Activated T-helper 1 cell treated with anti-CD3 and anti-CD28 coated beads, Interleukin-12 subunit alpha, Interleukin-12 subunit beta, Interleukin-2, Interleukin-4 antibody, amounts not matched to agents 30 ng/mL and 10 ng/mL and 1 ng/mL, durations not matched to agents 14 hours and 24 hours and 36 hours (primary cell): ENCODE results near the gene RSU1. TPM values are rescaled to one million over a fixed set of nuclear protein-coding genes. Genes with fewer than 3 reads are reported as not detected.

ENCODE experiments used
- DNase-seq: peaks from one replicate; pipeline ENCODE4 v3.0.0; 2021; ENCODE audit warnings: low spot score
- H3K27ac Mint-ChIP-seq: one replicate; pipeline ENCODE4 v1.8.0; 2021; ENCODE audit warnings: mild to moderate bottlenecking, mixed read lengths
- H3K27me3 Mint-ChIP-seq: one replicate; pipeline ENCODE4 v1.8.0; 2022; ENCODE audit warnings: mild to moderate bottlenecking, moderate library complexity, mixed read lengths; ENCODE audit not compliant: insufficient read depth
- H3K36me3 Mint-ChIP-seq: one replicate; pipeline ENCODE4 v1.8.0; 2021; ENCODE audit warnings: low read depth, mixed read lengths
- H3K4me1 Mint-ChIP-seq: one replicate; pipeline ENCODE4 v1.8.0; 2021; ENCODE audit warnings: low read depth, mixed read lengths
- H3K4me3 Mint-ChIP-seq: one replicate; pipeline ENCODE4 v1.8.0; 2021; ENCODE audit warnings: mild to moderate bottlenecking, moderate library complexity, mixed read lengths
- H3K9me3 Mint-ChIP-seq: one replicate; pipeline ENCODE4 v1.8.0; 2021; ENCODE audit warnings: mixed read lengths
- intact Hi-C: fragments of 100-400 bp; cut with micrococcal nuclease; formaldehyde crosslinking; loops from one replicate; pipeline ENCODE4 v1.15.1; 2024
- total RNA-seq: library from RNA; stranded (reverse); gene quantifications from 2 replicates; pipeline ENCODE4 v1.2.3, GENCODE V29; 2022

Gene RSU1
- total RNA-seq, 1 donor from 2014 or later, result 46.9 TPM

DNA sequence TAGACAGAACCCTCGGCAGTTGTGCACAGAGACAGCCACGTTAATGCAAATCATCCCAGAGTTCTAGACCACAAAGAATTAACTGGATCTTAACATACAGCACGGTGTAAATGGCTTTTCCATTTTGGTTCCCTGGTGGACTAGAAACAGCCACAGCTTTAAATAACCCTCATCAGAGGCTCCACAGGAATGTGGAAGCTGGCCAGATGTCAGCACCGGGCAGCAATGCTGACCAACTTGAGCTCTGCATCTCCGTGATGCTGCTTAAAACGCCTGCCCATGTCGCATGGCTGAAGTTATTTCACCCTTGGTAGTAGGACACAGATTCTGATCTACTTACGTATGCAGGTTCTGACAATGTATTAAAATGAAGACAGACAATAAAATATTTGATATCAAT, 24.5 kb downstream of the RSU1 start:
- Mint-ChIP-seq H3K9me3 (peaks cover 20% of the 10 kb centered on the region), H3K27ac (no peak overlapping the region), H3K4me1 (peaks cover 41% of the 10 kb centered on the region), H3K4me3 (no peak overlapping the region), H3K27me3 (no peaks in the 10 kb centered on the region), H3K36me3 (peaks cover 44% of the 10 kb centered on the region)
- intact Hi-C loops, result no loop called here
- DNase-seq, result no peak

- Mint-ChIP-seq H3K4me1 (peaks cover 42% of the 10 kb centered on the region), H3K27ac (no peak overlapping the region), H3K9me3 (peaks cover 28% of the 10 kb centered on the region), H3K36me3 (peaks cover 50% of the 10 kb centered on the region), H3K27me3 (no peaks in the 10 kb centered on the region), H3K4me3 (no peak overlapping the region)
- intact Hi-C loops, result loop anchor here (2.0 to 5.0 kb wide), 2 partner anchors 19 to 238 kb away; no protein-coding TSS in a partner anchor
- no peak for DNase-seq
These were observed 27.5 kb downstream of the RSU1 start for GRCh38 chr10:16789765-16790164.

DNA sequence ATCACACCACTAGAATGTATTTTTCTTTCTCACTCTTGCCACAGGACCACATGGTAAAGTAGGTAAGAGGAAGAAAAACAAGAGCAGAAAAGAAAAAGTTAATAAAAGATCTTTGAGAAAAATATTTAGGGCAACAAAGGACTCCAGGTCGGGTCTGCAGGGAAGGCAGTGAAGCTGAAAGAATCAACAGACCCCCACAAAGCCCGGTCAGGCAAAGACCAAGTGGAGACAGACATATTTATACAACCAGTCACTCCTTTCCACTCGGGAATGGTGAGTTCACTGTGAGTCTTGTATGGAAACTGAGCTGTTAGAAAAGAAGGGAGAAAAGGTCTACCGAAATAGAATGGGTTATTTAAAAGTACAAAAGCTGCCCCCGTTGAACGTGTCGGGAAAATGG, 28.0 kb downstream of the RSU1 start:
- Mint-ChIP-seq H3K4me3 (no peak overlapping the region), H3K27ac (no peak overlapping the region), H3K27me3 (no peaks in the 10 kb centered on the region), H3K9me3 (peaks cover 28% of the 10 kb centered on the region), H3K36me3 (peaks cover 53% of the 10 kb centered on the region), H3K4me1 (peaks cover 48% of the 10 kb centered on the region)
- DNase-seq, result no peak
- intact Hi-C loops, result loop anchor here (2.0 to 5.0 kb wide), 2 partner anchors 20 to 238 kb away; no protein-coding TSS in a partner anchor

DNA sequence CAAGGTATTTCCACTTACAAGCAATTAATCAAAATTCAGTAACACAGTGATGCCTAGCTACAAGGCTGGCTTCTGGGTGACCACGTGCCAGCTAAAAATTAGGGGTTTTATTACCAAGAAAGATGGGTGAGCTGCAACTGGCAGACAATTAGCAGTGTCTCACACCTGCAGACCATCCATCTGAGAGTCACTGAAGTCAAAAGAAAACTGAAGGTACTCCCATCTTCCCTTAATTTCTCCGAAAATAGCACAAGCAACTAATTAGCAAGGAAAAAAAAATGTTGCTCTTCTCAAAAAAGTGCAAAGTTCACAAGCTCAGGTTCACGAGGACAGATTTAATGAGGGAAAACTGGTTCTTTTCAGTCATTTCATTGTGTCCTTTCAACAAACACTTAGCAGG, 28.4 kb downstream of the RSU1 start:
- no peak for DNase-seq
- Mint-ChIP-seq H3K4me3 (no peak overlapping the region), H3K27ac (peak overlapping the region; percentile 66), H3K4me1 (peaks cover 51% of the 10 kb centered on the region), H3K27me3 (no peaks in the 10 kb centered on the region), H3K36me3 (peaks cover 54% of the 10 kb centered on the region), H3K9me3 (peaks cover 28% of the 10 kb centered on the region)
- intact Hi-C loops, result loop anchor here (2.0 to 5.0 kb wide), 2 partner anchors 20 to 239 kb away; no protein-coding TSS in a partner anchor

- H3K27ac Mint-ChIP-seq, result peak overlapping the region; percentile 80
- H3K36me3 Mint-ChIP-seq, result peaks cover 49% of the 10 kb centered on the region
- H3K27me3 Mint-ChIP-seq, result no peaks in the 10 kb centered on the region
- H3K4me3 Mint-ChIP-seq, result peak overlapping the region; percentile 49
- peaks cover 51% of the 10 kb centered on the region for H3K4me1 Mint-ChIP-seq
- no peak for DNase-seq
- peaks cover 25% of the 10 kb centered on the region for H3K9me3 Mint-ChIP-seq
- intact Hi-C loops, result loop anchor here (2.0 to 5.0 kb wide), 2 partner anchors 21 to 239 kb away; no protein-coding TSS in a partner anchor
These were observed 29.1 kb downstream of the RSU1 start for GRCh38 chr10:16788125-16788524.

DNA sequence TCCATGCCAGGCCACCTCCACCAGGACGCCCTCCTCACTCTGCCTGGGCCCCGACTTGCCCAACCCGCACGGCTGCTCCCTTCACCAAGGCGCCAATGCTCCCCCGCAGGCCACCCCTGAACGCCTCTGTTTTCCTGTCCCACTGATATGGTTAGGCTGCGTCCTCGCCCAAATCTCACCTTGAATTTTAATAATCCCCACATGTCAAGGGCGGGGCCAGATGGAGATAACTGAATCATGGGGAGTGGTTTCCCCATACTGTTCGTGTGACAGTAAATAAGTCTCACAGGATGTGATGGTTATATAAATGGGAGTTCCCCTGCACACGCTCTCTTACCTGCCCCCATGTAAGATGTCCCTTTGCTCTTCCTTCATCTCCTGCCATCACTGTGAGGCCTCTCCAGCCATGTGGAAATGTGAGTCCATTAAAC, 29.8 kb downstream of the RSU1 start:
- Mint-ChIP-seq H3K9me3 (peaks cover 24% of the 10 kb centered on the region), H3K27ac (peak overlapping the region; percentile 80), H3K4me3 (peak overlapping the region; percentile 49), H3K36me3 (peaks cover 48% of the 10 kb centered on the region), H3K4me1 (peaks cover 51% of the 10 kb centered on the region), H3K27me3 (no peaks in the 10 kb centered on the region)
- peak; percentile 49 for DNase-seq
- intact Hi-C loops, result loop anchor here (1.0 to 5.0 kb wide), 3 partner anchors 8 to 240 kb away; partner anchors contain the start of gene RSU1

DNA sequence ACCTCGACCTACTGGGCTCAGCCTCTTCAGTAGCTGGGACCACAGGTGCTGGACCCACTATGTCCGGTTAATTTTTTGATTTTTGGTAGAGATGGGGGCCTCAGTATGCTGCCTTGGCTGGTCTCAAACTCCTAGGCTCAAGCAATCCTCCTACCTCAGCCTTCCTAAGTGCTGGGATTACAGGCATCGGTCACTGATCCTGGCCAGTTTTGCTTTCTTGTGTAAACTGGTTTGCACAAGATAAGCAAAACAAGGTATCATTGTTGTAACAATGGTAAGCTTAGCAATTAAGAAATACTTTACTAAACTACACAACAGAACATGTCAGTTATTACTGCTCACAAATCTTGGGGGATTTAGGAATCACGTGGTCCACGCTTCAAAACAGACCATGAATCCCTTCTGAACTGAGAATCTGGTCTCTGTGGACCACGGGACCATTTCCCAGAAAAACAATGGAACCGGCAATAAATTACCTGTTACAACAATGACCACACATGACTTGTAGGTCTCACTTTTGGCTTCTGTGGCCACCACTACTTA, 36.8 kb downstream of the RSU1 start:
- intact Hi-C loops, result no loop called here
- Mint-ChIP-seq H3K27me3 (no peaks in the 10 kb centered on the region), H3K27ac (no peak overlapping the region), H3K4me3 (no peak overlapping the region), H3K9me3 (no peaks in the 10 kb centered on the region), H3K36me3 (peaks cover 26% of the 10 kb centered on the region), H3K4me1 (peaks cover 37% of the 10 kb centered on the region)
- no peak for DNase-seq

GRCh38 chr10:16779384-16779915, 37.8 kb downstream of the RSU1 start:
- H3K4me1 Mint-ChIP-seq, result peaks cover 30% of the 10 kb centered on the region
- DNase-seq, result no peak
- peaks cover 20% of the 10 kb centered on the region for H3K36me3 Mint-ChIP-seq
- no peaks in the 10 kb centered on the region for H3K9me3 Mint-ChIP-seq
- intact Hi-C loops, result loop anchor here (1.0 to 10.0 kb wide), 10 partner anchors 8 to 919 kb away; partner anchors contain the start of genes MINDY3, PTER and RSU1
- no peaks in the 10 kb centered on the region for H3K27me3 Mint-ChIP-seq
- H3K4me3 Mint-ChIP-seq, result no peak overlapping the region
- H3K27ac Mint-ChIP-seq, result peak overlapping the region; percentile 50

DNA sequence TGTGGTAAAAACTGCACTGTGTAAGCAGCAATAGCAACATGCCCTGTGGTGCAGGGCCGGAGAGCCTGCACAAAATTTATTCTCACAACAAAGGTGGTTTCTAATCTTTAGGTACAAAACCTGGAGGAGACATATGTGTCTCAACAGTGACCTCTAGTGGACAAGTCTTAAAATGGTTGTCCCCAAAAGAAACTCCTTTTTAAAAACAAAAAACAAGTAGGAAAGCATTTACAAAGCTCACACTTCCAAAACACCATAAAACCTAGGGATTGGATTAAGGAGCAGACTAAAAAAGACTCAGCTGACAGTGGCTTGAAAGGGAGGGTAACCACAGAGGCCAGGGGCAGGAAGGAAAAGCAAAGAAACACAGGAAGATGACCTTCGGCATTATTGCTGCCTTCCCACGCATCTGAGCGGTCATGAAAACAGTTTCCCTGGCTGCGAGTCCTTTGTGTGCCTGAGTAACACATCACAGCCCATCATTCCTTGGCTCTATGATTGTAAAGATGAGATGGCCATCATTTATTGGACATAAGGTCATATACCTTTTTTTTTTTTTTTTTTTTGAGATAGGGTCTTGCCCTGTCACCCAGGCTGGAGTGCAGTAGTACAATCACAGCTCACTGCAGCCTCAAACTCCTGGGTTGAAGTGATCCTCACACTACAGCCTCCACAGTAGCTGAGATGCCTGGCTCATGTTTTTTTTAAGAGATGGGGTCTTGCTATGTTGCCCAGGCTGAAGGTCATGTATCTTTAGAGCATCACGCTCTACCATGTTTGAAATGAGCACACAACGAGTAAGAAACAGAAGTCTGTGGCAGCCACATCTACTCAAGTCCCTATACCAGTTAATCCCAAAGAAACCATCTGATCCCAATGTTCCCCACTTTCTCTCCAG, 39.5 kb downstream of the RSU1 start:
- Mint-ChIP-seq H3K4me1 (peaks cover 24% of the 10 kb centered on the region), H3K4me3 (no peak overlapping the region)
- intact Hi-C loops, result loop anchor here (1.0 to 10.0 kb wide), 5 partner anchors 130 to 875 kb away; no protein-coding TSS in a partner anchor

GRCh38 chr10:16776896-16777295, 40.3 kb downstream of the RSU1 start:
- no peak for DNase-seq
- H3K27ac Mint-ChIP-seq, result no peak overlapping the region
- intact Hi-C loops, result loop anchor here (1.0 to 10.0 kb wide), 4 partner anchors 130 to 875 kb away; no protein-coding TSS in a partner anchor
- no peaks in the 10 kb centered on the region for H3K27me3 Mint-ChIP-seq
- peaks cover 11% of the 10 kb centered on the region for H3K36me3 Mint-ChIP-seq
- H3K9me3 Mint-ChIP-seq, result no peaks in the 10 kb centered on the region
- peaks cover 24% of the 10 kb centered on the region for H3K4me1 Mint-ChIP-seq
- no peak overlapping the region for H3K4me3 Mint-ChIP-seq

More for the DNA sequence above, 39.5 kb downstream of the RSU1 start:
- H3K27me3 Mint-ChIP-seq, result no peaks in the 10 kb centered on the region
- H3K36me3 Mint-ChIP-seq, result peaks cover 13% of the 10 kb centered on the region
- DNase-seq, result no peak
- no peaks in the 10 kb centered on the region for H3K9me3 Mint-ChIP-seq
- H3K27ac Mint-ChIP-seq, result peak overlapping the region; percentile 62

DNA sequence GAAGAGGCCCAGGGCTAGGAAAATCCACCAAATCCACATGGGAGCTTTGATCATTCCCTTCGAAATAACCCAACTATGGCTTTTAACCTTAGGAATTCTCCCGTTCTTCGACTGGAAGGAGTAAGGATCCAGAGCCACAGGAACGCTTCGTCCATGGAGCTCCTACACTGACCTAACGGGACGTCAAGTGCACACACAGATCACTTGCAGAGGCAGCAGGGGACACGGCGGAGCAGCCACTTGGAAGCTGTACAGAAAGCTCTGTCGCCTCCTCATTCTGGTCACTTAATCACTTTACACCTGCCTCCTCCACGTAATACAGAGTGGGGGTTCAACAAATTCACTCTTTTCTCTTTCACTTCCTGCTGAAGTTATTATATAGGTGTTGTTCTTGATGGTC, 43.9 kb downstream of the RSU1 start:
- Mint-ChIP-seq H3K9me3 (no peaks in the 10 kb centered on the region), H3K36me3 (peaks cover 2% of the 10 kb centered on the region), H3K27ac (no peak overlapping the region), H3K4me3 (no peak overlapping the region), H3K4me1 (peaks cover 18% of the 10 kb centered on the region), H3K27me3 (no peaks in the 10 kb centered on the region)
- DNase-seq, result no peak
- intact Hi-C loops, result loop anchor here (10.0 kb wide), 1 partner anchor 229 kb away; no protein-coding TSS in a partner anchor

DNA sequence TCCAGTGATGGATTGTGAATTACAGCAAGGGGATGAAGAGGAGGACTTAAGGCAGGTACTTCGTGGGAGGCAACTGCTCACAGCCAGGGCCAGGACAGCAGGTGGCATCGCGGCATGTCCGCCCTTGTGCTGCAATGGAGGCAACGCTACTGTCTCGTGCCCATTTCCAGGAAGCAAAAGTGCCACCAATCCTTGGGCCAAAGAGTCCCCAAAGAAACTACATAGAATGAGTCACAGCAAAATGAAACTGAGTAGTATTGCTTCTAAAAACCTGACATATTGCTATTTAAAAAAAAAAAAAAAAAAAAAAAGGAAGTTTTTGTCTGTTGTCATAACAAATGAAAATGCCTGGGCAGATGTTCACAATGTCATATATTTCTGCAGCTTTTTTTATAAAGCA, 46.6 kb downstream of the RSU1 start:
- Mint-ChIP-seq H3K27me3 (no peaks in the 10 kb centered on the region), H3K9me3 (no peaks in the 10 kb centered on the region), H3K4me1 (peaks cover 10% of the 10 kb centered on the region), H3K36me3 (no peaks in the 10 kb centered on the region), H3K4me3 (no peak overlapping the region), H3K27ac (peak overlapping the region; percentile 8)
- DNase-seq, result no peak
- intact Hi-C loops, result loop anchor here (10.0 kb wide), 1 partner anchor 226 kb away; no protein-coding TSS in a partner anchor
